HepG2 (cell line): Measurements from ENCODE around the gene PKLR. TPM values are rescaled to one million over a fixed set of nuclear protein-coding genes. Genes with fewer than 3 reads are reported as not detected.
A peak's percentile ranks its signal among the peaks of the same experiment; 100 is the strongest.

Source experiments
- ATAC-seq: fragments of 200-7000 bp; cut with Tn5 transposase; 3 replicates; pipeline ENCODE4 v1.9.1; 2020; ENCODE audit warnings: mild to moderate bottlenecking, moderate library complexity
- BruUV-seq: library from RNA; stranded (reverse); fragments of 400-500 nt; replicated peaks from 2 replicates; lab custom pipeline; 2021; lab: Mats Ljungman, UMichigan
- CTCF ChIA-PET: fragments of 300-600 bp; formaldehyde crosslinking; extraction: SDS; loops from one replicate; lab custom pipeline; 2021; ENCODE audit warnings: low total read pairs, inconsistent platforms, low intra/inter-chr PET ratio; lab: Yijun Ruan, JAX
- POLR2A ChIA-PET: fragments of 350-600 bp; sonication (Branson Sonifier 250); formaldehyde crosslinking; loops from one replicate; lab custom pipeline; 2020; ENCODE audit warnings: antibody characterized with exemption, inconsistent platforms; lab: Yijun Ruan, JAX
- DNase-seq: peaks from one replicate; pipeline ENCODE4 v3.0.0-alpha.2; 2015; ENCODE audit warnings: low spot score
- FAIRE-seq: peaks from 3 replicates; lab custom pipeline; 2011; peaks lifted over from hg19 to GRCh38; lab: Jason Lieb, UNC
- H2AFZ ChIP-seq: one replicate; pipeline ENCODE4 v1.6.1; 2011; ENCODE audit warnings: low read length, inconsistent platforms
- H3K27ac ChIP-seq: fragments of 300-600 bp; 3 replicates; pipeline ENCODE4 v1.8.0; 2011; ENCODE audit warnings: mixed run types, mild to moderate bottlenecking, mixed read lengths, low read length, inconsistent platforms; ENCODE audit not compliant: insufficient read depth; ENCODE audit errors: extremely low read length
- H3K27me3 ChIP-seq, 2 experiments: fragments of 200-600 bp in 1 of 2; 2 replicates in 1 of 2; 3 replicates in 1 of 2; pipeline versions ENCODE4 v1.6.0 to v1.8.0; 2011; ENCODE audit warnings: low read length in 2 of 2, mild to moderate bottlenecking in 2 of 2, moderate library complexity in 2 of 2, inconsistent platforms in 1 of 2; ENCODE audit not compliant: insufficient read depth in 2 of 2, control insufficient read depth in 1 of 2
- H3K36me3 ChIP-seq, 2 experiments: fragments of 200-600 bp in 1 of 2; replicated peaks in 1 of 2; 2 replicates in 1 of 2; 3 replicates in 1 of 2; pipeline versions ENCODE4 v1.5.1 to v1.8.0; 2011; ENCODE audit warnings: low read length in 2 of 2, inconsistent platforms in 1 of 2; ENCODE audit not compliant: insufficient read depth in 2 of 2, control insufficient read depth in 1 of 2
- H3K4me1 ChIP-seq: 2 replicates; pipeline ENCODE4 v1.5.1; 2012; ENCODE audit warnings: low read length, inconsistent platforms; ENCODE audit not compliant: insufficient read depth
- H3K4me2 ChIP-seq: 2 replicates; pipeline ENCODE4 v1.6.0; 2011; ENCODE audit warnings: low read depth, low read length, inconsistent platforms
- H3K4me3 ChIP-seq, 3 experiments: fragments of 200-600 bp in 1 of 3; sonication (generic), shearing (Covaris generic) in 1 of 3; replicated peaks in 1 of 3; 2 replicates each; pipeline ENCODE4 v1.5.1; 2011 to 2016; ENCODE audit warnings: low read length in 3 of 3, inconsistent platforms in 2 of 3, low read depth in 2 of 3, mild to moderate bottlenecking in 2 of 3, control low read depth in 1 of 3, mixed read lengths in 1 of 3; ENCODE audit not compliant: insufficient read depth in 1 of 3
- H3K79me2 ChIP-seq: one replicate; pipeline ENCODE4 v1.6.1; 2011; ENCODE audit warnings: low read length, inconsistent platforms; ENCODE audit not compliant: insufficient read depth
- H3K9ac ChIP-seq: 2 replicates; pipeline ENCODE4 v1.6.0; 2011; ENCODE audit warnings: mild to moderate bottlenecking, low read depth, low read length, inconsistent platforms; ENCODE audit not compliant: insufficient read depth
- H3K9me3 ChIP-seq: 2 replicates; pipeline ENCODE4 v1.5.1; 2012; ENCODE audit warnings: mild to moderate bottlenecking, low read length
- H4K20me1 ChIP-seq: 2 replicates; pipeline ENCODE4 v1.6.0; 2011; ENCODE audit warnings: inconsistent platforms, mild to moderate bottlenecking, low read length, moderate library complexity; ENCODE audit not compliant: insufficient read depth
- ARID2 ChIP-seq: sonication (generic); formaldehyde crosslinking; IDR thresholded peaks from 2 replicates; pipeline ENCODE4 v1.8.1; 2022; ENCODE audit warnings: mild to moderate bottlenecking, missing genetic modification reagents, borderline replicate concordance
- CAMTA2 ChIP-seq: sonication (generic); formaldehyde crosslinking; IDR thresholded peaks from 2 replicates; pipeline ENCODE4 v1.4.0; 2020; ENCODE audit warnings: mild to moderate bottlenecking, missing genetic modification reagents, borderline replicate concordance
- ELF4 ChIP-seq: sonication (generic); formaldehyde crosslinking; IDR thresholded peaks from 2 replicates; pipeline ENCODE4 v1.5.0; 2020; ENCODE audit warnings: missing genetic modification reagents, mild to moderate bottlenecking, moderate library complexity, borderline replicate concordance
- HNF4G ChIP-seq, 2 experiments: sonication (generic) in 1 of 2; formaldehyde crosslinking in 1 of 2; IDR thresholded peaks; 2 replicates each; pipeline versions ENCODE4 v1.4.0 to v1.6.1; 2011 to 2020; ENCODE audit warnings: borderline replicate concordance in 2 of 2, low read depth in 2 of 2, mild to moderate bottlenecking in 2 of 2, low read length in 1 of 2, missing genetic modification reagents in 1 of 2, moderate library complexity in 1 of 2
- MTA1 ChIP-seq: sonication (generic); formaldehyde crosslinking; IDR thresholded peaks from 2 replicates; pipeline ENCODE4 v1.4.0; 2020; ENCODE audit warnings: missing genetic modification reagents, mild to moderate bottlenecking, borderline replicate concordance
- PRPF4 ChIP-seq: fragments of 200-400 bp; formaldehyde crosslinking; IDR thresholded peaks from 2 replicates; pipeline ENCODE4 v1.6.1; 2016; ENCODE audit warnings: low read length, low read depth; ENCODE audit not compliant: poor library complexity, severe bottlenecking
- TARDBP ChIP-seq: sonication (generic); formaldehyde crosslinking; IDR thresholded peaks from 2 replicates; pipeline ENCODE4 v1.8.0; 2022; ENCODE audit warnings: mild to moderate bottlenecking, missing genetic modification reagents
- TRIM22 ChIP-seq: fragments of 450-650 bp; IDR thresholded peaks from 2 replicates; pipeline ENCODE4 v1.6.1; 2017
- ZBTB33 ChIP-seq: sonication (generic); formaldehyde crosslinking; IDR thresholded peaks from 2 replicates; pipeline ENCODE4 v1.4.0; 2020; ENCODE audit warnings: missing genetic modification reagents
- ZNF138 ChIP-seq: sonication (generic); formaldehyde crosslinking; IDR thresholded peaks from 2 replicates; pipeline ENCODE4 v1.5.0; 2020; ENCODE audit warnings: mild to moderate bottlenecking, low read depth, missing genetic modification reagents
- ZNF678 ChIP-seq: sonication (generic); formaldehyde crosslinking; IDR thresholded peaks from 2 replicates; pipeline ENCODE4 v1.4.0; 2020; ENCODE audit warnings: mild to moderate bottlenecking, missing genetic modification reagents
- WGBS: methylation state at CpG from one replicate; pipeline ENCODE4 v1.1.6; 2017; ENCODE audit warnings: low lambda C conversion rate; 5-methylcytosine and 5-hydroxymethylcytosine counted together
- in situ Hi-C: cut with HindIII; loops from 2 replicates; pipeline ENCODE4 v1.10.0; 2017; ENCODE audit warnings: low pct_unique_long_range_greater_than_20kb; ENCODE audit not compliant: extremely low pct_ligation_motif_present
- intact Hi-C: fragments of 100-400 bp; cut with micrococcal nuclease; formaldehyde crosslinking; loops from one replicate; pipeline ENCODE4 v1.10.0; 2022; ENCODE audit not compliant: unreplicated experiment
- polyA plus RNA-seq, 8 experiments: library from polyadenylated mRNA; depleted of rRNA in 3 of 8; stranded (reverse) in 7 of 8; unstranded in 1 of 8; fragments of >200 nt; fragmentation: Illumina TruSeq in 4 of 8; extraction: Trizol in 4 of 8; gene quantifications; 2 replicates each; pipeline versions ENCODE4 v1.2.1 to v1.2.3, GENCODE V29; 2011 to 2016; ENCODE audit warnings: low read depth in 4 of 8, missing spikeins in 1 of 8, mixed read lengths in 1 of 8; ENCODE audit not compliant: insufficient read depth in 1 of 8
- total RNA-seq, 5 experiments: library from RNA; depleted of rRNA; stranded (reverse); fragments of >200 nt; fragmentation: Illumina TruSeq; extraction: Trizol; gene quantifications; 2 replicates each; pipeline ENCODE4 v1.2.3, GENCODE V29; 2016; ENCODE audit warnings: low read depth in 1 of 5

The PKLR gene
- total and polyA plus RNA-seq, 2 of the 13 experiments (the other 11 are each of a cell fraction or from before 2014, with no cell fraction given) = 10.3 to 29.3 TPM

- BruUV-seq = no TSS peak
- H3K36me3 ChIP-seq = no peaks in the 10 kb centered on the region; a peak in 1 of 5 replicates
- in situ Hi-C loops (no loop called here), intact Hi-C loops (no loop called here)
- 94% methylated on average over 10 of the region's 12 CpGs for WGBS
- TF ChIP-seq CAMTA2 (CRISPR knock-in tag) = no peak
- 0 out of 2 replicates have a peak, but pooled peaks have one; percentile 6 for TF ChIP-seq MTA1 (CRISPR knock-in tag)
- no peak for TF ChIP-seq HNF4G (IDR thresholded peaks at IDR 0.05; ENCODE audit: borderline replicate concordance, low read depth, low read length)
- no peak for TF ChIP-seq HNF4G (CRISPR knock-in tag; IDR thresholded peaks at IDR 0.05; ENCODE audit: borderline replicate concordance, low read depth)
- H2AFZ ChIP-seq = no peak overlapping the region
- H3K4me1 ChIP-seq = peaks cover 42% of the 10 kb centered on the region
- no peak overlapping the region for H3K9ac ChIP-seq
- no peaks in the 10 kb centered on the region for H3K9me3 ChIP-seq
- no peaks in the 10 kb centered on the region for H3K27me3 ChIP-seq
- DNase-seq = no peak
- H3K27ac ChIP-seq = peak overlapping the region; percentile 73
- no peak overlapping the region for H3K4me3 ChIP-seq
- ATAC-seq = no peak
- no peak for FAIRE-seq
- no peaks in the 10 kb centered on the region for H3K79me2 ChIP-seq
- ChIA-PET POLR2A (no interaction called here), CTCF (no interaction called here)
- no peak overlapping the region for H3K4me2 ChIP-seq
- H4K20me1 ChIP-seq = no peaks in the 10 kb centered on the region
Observed at GRCh38 chr1:155284476-155284875, 16.8 kb downstream of the PKLR start.

- Histone ChIP-seq H3K4me3 (no peak overlapping the region), H3K4me1 (peaks cover 53% of the 10 kb centered on the region), H2AFZ (no peak overlapping the region), H3K9ac (no peak overlapping the region), H3K27me3 (no peaks in the 10 kb centered on the region; a peak in 1 of 5 replicates), H3K27ac (no peak overlapping the region), H3K36me3 (no peaks in the 10 kb centered on the region; a peak in 1 of 5 replicates), H3K79me2 (no peaks in the 10 kb centered on the region), H3K9me3 (no peaks in the 10 kb centered on the region), H4K20me1 (no peaks in the 10 kb centered on the region), H3K4me2 (no peak overlapping the region)
- intact Hi-C loops (no loop called here), in situ Hi-C loops (no loop called here)
- ChIA-PET CTCF (no interaction called here), POLR2A (interaction anchor here (1.0 kb wide), 1 partner anchor 38 kb away, joined by 3 read pairs; the partner anchor contains the start of gene RUSC1)
- ATAC-seq = no peak
- no peak for TF ChIP-seq ZNF138 (CRISPR knock-in tag)
- TF ChIP-seq ELF4 (CRISPR knock-in tag) = no peak
- no peak for TF ChIP-seq TRIM22
- no peak for TF ChIP-seq ARID2 (CRISPR knock-in tag)
- no peak for TF ChIP-seq PRPF4
- TF ChIP-seq TARDBP (CRISPR knock-in tag) = no peak
- no peak for TF ChIP-seq ZNF678 (CRISPR knock-in tag)
- peak; percentile 27; the same call in 1 of the 2 replicates for TF ChIP-seq ZBTB33 (CRISPR knock-in tag)
- no peak for FAIRE-seq
- WGBS = 96% methylated on average over 29 of the region's 29 CpGs
- BruUV-seq = no TSS peak
- DNase-seq = no peak
Observed at GRCh38 chr1:155282488-155283091, 18.6 kb downstream of the PKLR start.
